Colonic mucosa (tissue), 4 donors: ENCODE results near the gene LENG1. TPM values are rescaled to one million over a fixed set of nuclear protein-coding genes. Genes with fewer than 3 reads are reported as not detected.

Experiments used
- DNase-seq: peaks from one replicate; pipeline ENCODE4 v3.0.0-alpha.2; 2020
- H3K27ac ChIP-seq: fragments of 200-600 bp; one replicate; pipeline ENCODE4 v1.8.0; 2021
- H3K27me3 ChIP-seq: fragments of 200-600 bp; one replicate; pipeline ENCODE4 v1.8.0; 2021
- H3K36me3 ChIP-seq: fragments of 200-600 bp; one replicate; pipeline ENCODE4 v1.8.0; 2021
- H3K4me1 ChIP-seq: fragments of 200-600 bp; one replicate; pipeline ENCODE4 v1.8.0; 2021; ENCODE audit warnings: mild to moderate bottlenecking
- H3K4me3 ChIP-seq: fragments of 200-600 bp; one replicate; pipeline ENCODE4 v1.8.0; 2021
- H3K9ac ChIP-seq, 2 donors: one replicate each; pipeline ENCODE4 v1.7.0; 2013; ENCODE audit warnings: control low read depth in 2 of 2, low read depth in 2 of 2, low read length in 2 of 2
- H3K9me3 ChIP-seq: fragments of 200-600 bp; one replicate; pipeline ENCODE4 v1.8.0; 2021
- CTCF ChIP-seq: fragments of 200-600 bp; IDR thresholded peaks from one replicate; pipeline ENCODE4 v1.8.0; 2022; ENCODE audit warnings: antibody characterized with exemption, mild to moderate bottlenecking
- intact Hi-C: fragments of 100-400 bp; cut with DNase I; formaldehyde crosslinking; loops from one replicate; pipeline ENCODE4 v1.14.1; 2022
- total RNA-seq, 2 donors: library from RNA; stranded (reverse); fragmentation: NEBNext Ultra II Directional in 1 of 2; extraction: Animal tissue kit (Norgen Biotek cat#: 25700) in 1 of 2; gene quantifications; one replicate each; pipeline ENCODE4 v1.2.1, GENCODE V29; 2021
- donor health status: healthy.
- donor health status: DM: no; HTN: no; CAD: no.
- donor health status: DM: no; HTN: no; CAD: no.

Gene LENG1
- total RNA-seq, 2 donors from 2014 or later: 6.2 to 8.1 TPM

- intact Hi-C loops: no loop called here
- Histone ChIP-seq H3K27me3 (no peaks in the 10 kb centered on the region), H3K9me3 (no peaks in the 10 kb centered on the region), H3K9ac (peak overlapping the region; percentile 74 to 95), H3K4me3 (peak overlapping the region; percentile 98), H3K27ac (peak overlapping the region; percentile 83), H3K4me1 (peaks cover 16% of the 10 kb centered on the region), H3K36me3 (peaks cover 11% of the 10 kb centered on the region)
- DNase-seq: no peak
- TF ChIP-seq CTCF: no peak
Measured at GRCh38 chr19:54138489-54139256, 20.8 kb downstream of the LENG1 start.

- peak within 1 kb of the TSS; percentile 98 for H3K4me3 ChIP-seq
- peaks cover 16% of the 10 kb centered on the region for H3K4me1 ChIP-seq
- DNase-seq: peak; percentile 36
- intact Hi-C loops: no loop called here
- peak within 1 kb of the TSS; percentile 79 to 95 for H3K9ac ChIP-seq
- H3K27ac ChIP-seq: peak within 1 kb of the TSS; percentile 83
- peaks cover 3% of the 10 kb centered on the region for H3K36me3 ChIP-seq
- no peaks in the 10 kb centered on the region for H3K27me3 ChIP-seq
- no peaks in the 10 kb centered on the region for H3K9me3 ChIP-seq
- TF ChIP-seq CTCF: no peak
Measured at GRCh38 chr19:54137699-54138488, 21.6 kb downstream of the LENG1 start, which contains the start of gene CNOT3. CNOT3 (plus strand) TSS chr19:54137762; CDS start chr19:54142979, 5,217 bp downstream.

GRCh38 chr19:54136864-54137698, 22.4 kb downstream of the LENG1 start:
- H3K4me1 ChIP-seq: peaks cover 16% of the 10 kb centered on the region

GRCh38 chr19:54136086-54136863, 23.2 kb downstream of the LENG1 start:
- Histone ChIP-seq H3K27ac (peak overlapping the region; percentile 70), H3K4me3 (peak overlapping the region; percentile 40), H3K36me3 (no peaks in the 10 kb centered on the region), H3K9me3 (no peaks in the 10 kb centered on the region), H3K27me3 (no peaks in the 10 kb centered on the region), H3K9ac (peak overlapping the region; percentile 59 to 79), H3K4me1 (peaks cover 16% of the 10 kb centered on the region)
- peak; percentile 45 for DNase-seq
- intact Hi-C loops: no loop called here
- no peak for TF ChIP-seq CTCF

More at GRCh38 chr19:54136864-54137698, 22.4 kb downstream of the LENG1 start:
- no peak for TF ChIP-seq CTCF
- intact Hi-C loops: no loop called here
- H3K9me3 ChIP-seq: no peaks in the 10 kb centered on the region
- peak overlapping the region; percentile 83 for H3K27ac ChIP-seq
- no peaks in the 10 kb centered on the region for H3K27me3 ChIP-seq
- no peaks in the 10 kb centered on the region for H3K36me3 ChIP-seq
- peak overlapping the region; percentile 59 to 79 for H3K9ac ChIP-seq
- DNase-seq: peak; percentile 99
- H3K4me3 ChIP-seq: peak overlapping the region; percentile 98
